Liver (tissue), 3 donors: ENCODE data around the gene PLA2G6.

ENCODE experiments used
- EGR1 ChIP-seq, 2 donors: IDR thresholded peaks; 2 replicates each; pipeline ENCODE4 v1.6.1; 2016 to 2018; ENCODE audit warnings: antibody characterized with exemption in 2 of 2, low read depth in 2 of 2
- GABPA ChIP-seq, 2 donors: IDR thresholded peaks in 1 of 2; conservative IDR thresholded peaks in 1 of 2; 2 replicates each; pipeline ENCODE4 v1.6.1; 2016; ENCODE audit warnings: antibody characterized with exemption in 2 of 2, mild to moderate bottlenecking in 1 of 2, moderate library complexity in 1 of 2
- HNF4G ChIP-seq: IDR thresholded peaks from 2 replicates; pipeline ENCODE4 v1.6.1; 2016; ENCODE audit warnings: antibody characterized with exemption
- JUND ChIP-seq, 2 donors: IDR thresholded peaks; 2 replicates each; pipeline ENCODE4 v1.6.1; 2016; ENCODE audit warnings: antibody characterized with exemption in 2 of 2
- RAD21 ChIP-seq, 2 donors: IDR thresholded peaks; 2 replicates each; pipeline ENCODE4 v1.6.1; 2016; ENCODE audit warnings: antibody characterized with exemption in 2 of 2, mild to moderate bottlenecking in 2 of 2
- RXRA ChIP-seq, 2 donors: IDR thresholded peaks; 2 replicates each; pipeline ENCODE4 v1.6.1; 2017 to 2018; ENCODE audit warnings: antibody characterized with exemption in 2 of 2, mild to moderate bottlenecking in 1 of 2
- SP1 ChIP-seq: IDR thresholded peaks from 2 replicates; pipeline ENCODE4 v1.6.1; 2018; ENCODE audit warnings: antibody characterized with exemption, mild to moderate bottlenecking
- TAF1 ChIP-seq: conservative IDR thresholded peaks from 2 replicates; pipeline ENCODE4 v1.6.1; 2016; ENCODE audit warnings: antibody characterized with exemption, mild to moderate bottlenecking
- YY1 ChIP-seq: IDR thresholded peaks from 2 replicates; pipeline ENCODE4 v1.6.1; 2016; ENCODE audit warnings: antibody characterized with exemption, mild to moderate bottlenecking
- TF ChIP-seq, protein P1 (sequence below): fragments of 150-350 bp; IDR thresholded peaks from 2 replicates; pipeline ENCODE4 v1.5.1; 2017; ENCODE audit warnings: improper control_type of control experiment, low read depth, low read length; ENCODE audit not compliant: missing input control
- TF ChIP-seq, protein P2 (sequence below): IDR thresholded peaks from 2 replicates; pipeline ENCODE4 v1.6.1; 2016; ENCODE audit warnings: antibody characterized with exemption
- TF ChIP-seq, protein P3 (sequence below): IDR thresholded peaks from 2 replicates; pipeline ENCODE4 v1.6.1; 2016; ENCODE audit warnings: antibody characterized with exemption, mild to moderate bottlenecking
- TF ChIP-seq, protein P4 (sequence below): IDR thresholded peaks from 2 replicates; pipeline ENCODE4 v1.6.1; 2016; ENCODE audit warnings: antibody characterized with exemption
- TF ChIP-seq, protein P5 (sequence below): IDR thresholded peaks from 2 replicates; pipeline ENCODE4 v1.6.1; 2016; ENCODE audit warnings: antibody characterized with exemption
- donor health status: healthy.
- donor health status: healthy.

DNA sequence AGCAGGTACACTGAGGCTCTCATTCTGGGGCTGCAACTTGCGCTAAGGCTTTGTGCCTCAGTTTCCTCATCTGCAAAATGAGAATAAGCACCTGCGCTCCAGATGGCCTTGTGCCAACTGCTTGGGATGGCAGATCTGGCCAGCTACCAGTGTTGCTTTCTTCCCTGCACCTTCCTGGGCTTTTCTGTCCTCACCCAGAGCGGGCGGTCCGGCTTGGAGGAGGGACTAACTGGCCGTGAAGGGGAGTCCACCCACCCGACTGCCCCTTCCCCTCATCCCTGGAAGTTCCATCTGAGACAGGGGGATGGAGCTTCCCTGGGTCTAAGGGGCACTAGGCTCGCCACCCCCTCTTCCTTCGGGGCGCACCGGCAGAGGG is 101.2 kb downstream of the PLA2G6 start:
- TF ChIP-seq GABPA (IDR thresholded peaks at IDR 0.05 in 1 of 2, conservative IDR thresholded peaks at IDR 0.05 in 1 of 2) (no peak), EGR1 (IDR thresholded peaks at IDR 0.05; ENCODE audit: low read depth in 2 of 2) (no peak), TAF1 (no peak), JUND (IDR thresholded peaks at IDR 0.05) (no peak), SP1 (no peak), YY1 (no peak), RXRA (IDR thresholded peaks at IDR 0.05) (no peak), HNF4G (no peak), RAD21 (IDR thresholded peaks at IDR 0.05) (no peak)
- TF ChIP-seq, protein P1, sequence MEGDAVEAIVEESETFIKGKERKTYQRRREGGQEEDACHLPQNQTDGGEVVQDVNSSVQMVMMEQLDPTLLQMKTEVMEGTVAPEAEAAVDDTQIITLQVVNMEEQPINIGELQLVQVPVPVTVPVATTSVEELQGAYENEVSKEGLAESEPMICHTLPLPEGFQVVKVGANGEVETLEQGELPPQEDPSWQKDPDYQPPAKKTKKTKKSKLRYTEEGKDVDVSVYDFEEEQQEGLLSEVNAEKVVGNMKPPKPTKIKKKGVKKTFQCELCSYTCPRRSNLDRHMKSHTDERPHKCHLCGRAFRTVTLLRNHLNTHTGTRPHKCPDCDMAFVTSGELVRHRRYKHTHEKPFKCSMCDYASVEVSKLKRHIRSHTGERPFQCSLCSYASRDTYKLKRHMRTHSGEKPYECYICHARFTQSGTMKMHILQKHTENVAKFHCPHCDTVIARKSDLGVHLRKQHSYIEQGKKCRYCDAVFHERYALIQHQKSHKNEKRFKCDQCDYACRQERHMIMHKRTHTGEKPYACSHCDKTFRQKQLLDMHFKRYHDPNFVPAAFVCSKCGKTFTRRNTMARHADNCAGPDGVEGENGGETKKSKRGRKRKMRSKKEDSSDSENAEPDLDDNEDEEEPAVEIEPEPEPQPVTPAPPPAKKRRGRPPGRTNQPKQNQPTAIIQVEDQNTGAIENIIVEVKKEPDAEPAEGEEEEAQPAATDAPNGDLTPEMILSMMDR = no peak
- TF ChIP-seq, protein P2, sequence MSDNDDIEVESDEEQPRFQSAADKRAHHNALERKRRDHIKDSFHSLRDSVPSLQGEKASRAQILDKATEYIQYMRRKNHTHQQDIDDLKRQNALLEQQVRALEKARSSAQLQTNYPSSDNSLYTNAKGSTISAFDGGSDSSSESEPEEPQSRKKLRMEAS = no peak
- TF ChIP-seq, protein P3, sequence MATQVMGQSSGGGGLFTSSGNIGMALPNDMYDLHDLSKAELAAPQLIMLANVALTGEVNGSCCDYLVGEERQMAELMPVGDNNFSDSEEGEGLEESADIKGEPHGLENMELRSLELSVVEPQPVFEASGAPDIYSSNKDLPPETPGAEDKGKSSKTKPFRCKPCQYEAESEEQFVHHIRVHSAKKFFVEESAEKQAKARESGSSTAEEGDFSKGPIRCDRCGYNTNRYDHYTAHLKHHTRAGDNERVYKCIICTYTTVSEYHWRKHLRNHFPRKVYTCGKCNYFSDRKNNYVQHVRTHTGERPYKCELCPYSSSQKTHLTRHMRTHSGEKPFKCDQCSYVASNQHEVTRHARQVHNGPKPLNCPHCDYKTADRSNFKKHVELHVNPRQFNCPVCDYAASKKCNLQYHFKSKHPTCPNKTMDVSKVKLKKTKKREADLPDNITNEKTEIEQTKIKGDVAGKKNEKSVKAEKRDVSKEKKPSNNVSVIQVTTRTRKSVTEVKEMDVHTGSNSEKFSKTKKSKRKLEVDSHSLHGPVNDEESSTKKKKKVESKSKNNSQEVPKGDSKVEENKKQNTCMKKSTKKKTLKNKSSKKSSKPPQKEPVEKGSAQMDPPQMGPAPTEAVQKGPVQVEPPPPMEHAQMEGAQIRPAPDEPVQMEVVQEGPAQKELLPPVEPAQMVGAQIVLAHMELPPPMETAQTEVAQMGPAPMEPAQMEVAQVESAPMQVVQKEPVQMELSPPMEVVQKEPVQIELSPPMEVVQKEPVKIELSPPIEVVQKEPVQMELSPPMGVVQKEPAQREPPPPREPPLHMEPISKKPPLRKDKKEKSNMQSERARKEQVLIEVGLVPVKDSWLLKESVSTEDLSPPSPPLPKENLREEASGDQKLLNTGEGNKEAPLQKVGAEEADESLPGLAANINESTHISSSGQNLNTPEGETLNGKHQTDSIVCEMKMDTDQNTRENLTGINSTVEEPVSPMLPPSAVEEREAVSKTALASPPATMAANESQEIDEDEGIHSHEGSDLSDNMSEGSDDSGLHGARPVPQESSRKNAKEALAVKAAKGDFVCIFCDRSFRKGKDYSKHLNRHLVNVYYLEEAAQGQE = no peak
- TF ChIP-seq, protein P4, sequence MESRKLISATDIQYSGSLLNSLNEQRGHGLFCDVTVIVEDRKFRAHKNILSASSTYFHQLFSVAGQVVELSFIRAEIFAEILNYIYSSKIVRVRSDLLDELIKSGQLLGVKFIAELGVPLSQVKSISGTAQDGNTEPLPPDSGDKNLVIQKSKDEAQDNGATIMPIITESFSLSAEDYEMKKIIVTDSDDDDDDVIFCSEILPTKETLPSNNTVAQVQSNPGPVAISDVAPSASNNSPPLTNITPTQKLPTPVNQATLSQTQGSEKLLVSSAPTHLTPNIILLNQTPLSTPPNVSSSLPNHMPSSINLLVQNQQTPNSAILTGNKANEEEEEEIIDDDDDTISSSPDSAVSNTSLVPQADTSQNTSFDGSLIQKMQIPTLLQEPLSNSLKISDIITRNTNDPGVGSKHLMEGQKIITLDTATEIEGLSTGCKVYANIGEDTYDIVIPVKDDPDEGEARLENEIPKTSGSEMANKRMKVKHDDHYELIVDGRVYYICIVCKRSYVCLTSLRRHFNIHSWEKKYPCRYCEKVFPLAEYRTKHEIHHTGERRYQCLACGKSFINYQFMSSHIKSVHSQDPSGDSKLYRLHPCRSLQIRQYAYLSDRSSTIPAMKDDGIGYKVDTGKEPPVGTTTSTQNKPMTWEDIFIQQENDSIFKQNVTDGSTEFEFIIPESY = no peak
- TF ChIP-seq, protein P5, sequence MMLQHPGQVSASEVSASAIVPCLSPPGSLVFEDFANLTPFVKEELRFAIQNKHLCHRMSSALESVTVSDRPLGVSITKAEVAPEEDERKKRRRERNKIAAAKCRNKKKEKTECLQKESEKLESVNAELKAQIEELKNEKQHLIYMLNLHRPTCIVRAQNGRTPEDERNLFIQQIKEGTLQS = no peak
